Testis (tissue), 2 donors: Measurements from ENCODE around the gene ENPEP.

Source experiments
- POLR2A ChIP-seq: fragments of 450-650 bp; IDR thresholded peaks from one replicate; pipeline ENCODE4 v1.6.1; 2017; ENCODE audit warnings: antibody characterized with exemption, mild to moderate bottlenecking, moderate library complexity
- TF ChIP-seq, protein P1 (sequence below), 3 experiments: fragments of 450-650 bp in 2 of 3; fragments of 200-600 bp in 1 of 3; sonication (generic) in 1 of 3; IDR thresholded peaks; one replicate each; pipeline ENCODE4 v1.5.1; 2016 to 2019; ENCODE audit warnings: antibody characterized with exemption in 3 of 3, mild to moderate bottlenecking in 2 of 3, moderate library complexity in 1 of 3

DNA sequence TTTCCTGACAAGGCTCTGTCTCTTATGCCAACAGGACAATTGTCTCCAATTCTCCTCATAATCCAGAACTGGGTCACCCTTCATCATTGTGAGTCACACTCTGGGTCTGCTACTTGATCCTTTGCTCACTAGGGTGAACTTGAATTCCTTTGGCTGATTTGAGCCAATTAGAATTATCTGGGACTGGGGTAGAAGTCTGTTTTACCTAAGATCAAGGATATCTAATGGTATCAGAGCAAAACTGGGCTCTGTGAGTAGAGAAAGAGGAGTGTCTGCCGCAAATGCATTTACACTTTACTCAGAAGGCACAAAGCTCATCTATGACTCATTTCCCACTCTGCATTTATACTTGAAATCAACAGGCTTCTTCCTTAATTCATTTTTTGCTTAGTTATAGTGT, 74.3 kb downstream of the ENPEP start:
- TF ChIP-seq, protein P1, sequence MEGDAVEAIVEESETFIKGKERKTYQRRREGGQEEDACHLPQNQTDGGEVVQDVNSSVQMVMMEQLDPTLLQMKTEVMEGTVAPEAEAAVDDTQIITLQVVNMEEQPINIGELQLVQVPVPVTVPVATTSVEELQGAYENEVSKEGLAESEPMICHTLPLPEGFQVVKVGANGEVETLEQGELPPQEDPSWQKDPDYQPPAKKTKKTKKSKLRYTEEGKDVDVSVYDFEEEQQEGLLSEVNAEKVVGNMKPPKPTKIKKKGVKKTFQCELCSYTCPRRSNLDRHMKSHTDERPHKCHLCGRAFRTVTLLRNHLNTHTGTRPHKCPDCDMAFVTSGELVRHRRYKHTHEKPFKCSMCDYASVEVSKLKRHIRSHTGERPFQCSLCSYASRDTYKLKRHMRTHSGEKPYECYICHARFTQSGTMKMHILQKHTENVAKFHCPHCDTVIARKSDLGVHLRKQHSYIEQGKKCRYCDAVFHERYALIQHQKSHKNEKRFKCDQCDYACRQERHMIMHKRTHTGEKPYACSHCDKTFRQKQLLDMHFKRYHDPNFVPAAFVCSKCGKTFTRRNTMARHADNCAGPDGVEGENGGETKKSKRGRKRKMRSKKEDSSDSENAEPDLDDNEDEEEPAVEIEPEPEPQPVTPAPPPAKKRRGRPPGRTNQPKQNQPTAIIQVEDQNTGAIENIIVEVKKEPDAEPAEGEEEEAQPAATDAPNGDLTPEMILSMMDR (IDR thresholded peaks at IDR 0.05): no peak
- TF ChIP-seq POLR2A: no peak
